Testis (tissue), 2 donors: ENCODE results near the gene TEX2.

Source experiments
- POLR2A ChIP-seq: fragments of 450-650 bp; IDR thresholded peaks from one replicate; pipeline ENCODE4 v1.6.1; 2017; ENCODE audit warnings: antibody characterized with exemption, mild to moderate bottlenecking, moderate library complexity
- TF ChIP-seq, protein P1 (sequence below), 3 experiments: fragments of 450-650 bp in 2 of 3; fragments of 200-600 bp in 1 of 3; sonication (generic) in 1 of 3; IDR thresholded peaks; one replicate each; pipeline ENCODE4 v1.5.1; 2016 to 2019; ENCODE audit warnings: antibody characterized with exemption in 3 of 3, mild to moderate bottlenecking in 2 of 3, moderate library complexity in 1 of 3

DNA sequence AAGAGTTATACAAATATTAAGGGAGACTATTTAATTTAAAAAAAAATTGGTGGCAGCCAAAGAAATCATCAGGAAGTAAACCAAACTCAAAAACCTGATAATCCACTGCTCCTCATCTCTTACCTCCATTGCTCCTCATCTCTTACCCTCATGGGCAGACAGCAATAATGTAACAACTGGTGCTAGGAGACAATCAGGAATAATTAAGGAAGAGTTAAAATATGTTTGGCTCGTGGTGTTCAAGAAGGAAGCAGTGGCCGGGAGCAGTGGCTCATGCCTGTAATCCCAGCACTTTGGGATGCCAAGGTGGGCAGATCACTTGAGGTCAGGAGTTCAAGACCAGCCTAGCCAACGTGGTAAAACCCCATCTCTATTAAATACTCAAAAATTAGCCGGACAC is 151.2 kb downstream of the TEX2 start:
- TF ChIP-seq, protein P1, sequence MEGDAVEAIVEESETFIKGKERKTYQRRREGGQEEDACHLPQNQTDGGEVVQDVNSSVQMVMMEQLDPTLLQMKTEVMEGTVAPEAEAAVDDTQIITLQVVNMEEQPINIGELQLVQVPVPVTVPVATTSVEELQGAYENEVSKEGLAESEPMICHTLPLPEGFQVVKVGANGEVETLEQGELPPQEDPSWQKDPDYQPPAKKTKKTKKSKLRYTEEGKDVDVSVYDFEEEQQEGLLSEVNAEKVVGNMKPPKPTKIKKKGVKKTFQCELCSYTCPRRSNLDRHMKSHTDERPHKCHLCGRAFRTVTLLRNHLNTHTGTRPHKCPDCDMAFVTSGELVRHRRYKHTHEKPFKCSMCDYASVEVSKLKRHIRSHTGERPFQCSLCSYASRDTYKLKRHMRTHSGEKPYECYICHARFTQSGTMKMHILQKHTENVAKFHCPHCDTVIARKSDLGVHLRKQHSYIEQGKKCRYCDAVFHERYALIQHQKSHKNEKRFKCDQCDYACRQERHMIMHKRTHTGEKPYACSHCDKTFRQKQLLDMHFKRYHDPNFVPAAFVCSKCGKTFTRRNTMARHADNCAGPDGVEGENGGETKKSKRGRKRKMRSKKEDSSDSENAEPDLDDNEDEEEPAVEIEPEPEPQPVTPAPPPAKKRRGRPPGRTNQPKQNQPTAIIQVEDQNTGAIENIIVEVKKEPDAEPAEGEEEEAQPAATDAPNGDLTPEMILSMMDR (IDR thresholded peaks at IDR 0.05) = no peak
- TF ChIP-seq POLR2A = no peak
